SU-DHL-6 (cell line): ENCODE data around the gene PPIL6.

Source experiments
- H2AFZ ChIP-seq: fragments of 200-600 bp; sonication (generic); 2 replicates; pipeline ENCODE4 v1.6.1; 2014; ENCODE audit warnings: low read depth, mild to moderate bottlenecking, moderate library complexity, mixed read lengths, antibody characterized with exemption, low read length; ENCODE audit not compliant: severe bottlenecking
- H3F3A ChIP-seq: fragments of 200-600 bp; shearing (Covaris generic); 2 replicates; pipeline ENCODE4 v1.6.0; 2016; ENCODE audit warnings: antibody characterized with exemption, mild to moderate bottlenecking; ENCODE audit not compliant: insufficient read depth
- H3K27ac ChIP-seq: fragments of 200-600 bp; sonication (generic); 2 replicates; pipeline ENCODE4 v1.5.1; 2016; ENCODE audit warnings: low read depth, mild to moderate bottlenecking, low read length, moderate library complexity, mixed read lengths
- H3K27me3 ChIP-seq: fragments of 200-600 bp; sonication (generic), shearing (Covaris generic); 2 replicates; pipeline ENCODE4 v1.6.0; 2014; ENCODE audit warnings: mild to moderate bottlenecking, low read length
- H3K36me3 ChIP-seq: fragments of 200-600 bp; sonication (generic); 2 replicates; pipeline ENCODE4 v1.6.1; 2014; ENCODE audit warnings: mild to moderate bottlenecking, low read length, mixed read lengths
- H3K4me2 ChIP-seq: fragments of 300-600, 200-600 bp; shearing (Covaris generic), sonication (generic); 2 replicates; pipeline ENCODE4 v1.6.0; 2014; ENCODE audit warnings: low read length, low read depth, mild to moderate bottlenecking; ENCODE audit not compliant: poor library complexity, severe bottlenecking
- H3K4me3 ChIP-seq: fragments of 200-600 bp; sonication (generic); 2 replicates; pipeline ENCODE4 v1.5.1; 2014; ENCODE audit warnings: antibody characterized with exemption, low read length, mild to moderate bottlenecking, mixed read lengths; ENCODE audit not compliant: insufficient read depth, poor library complexity, severe bottlenecking
- H3K79me2 ChIP-seq: fragments of 200-600 bp; sonication (generic); 2 replicates; pipeline ENCODE4 v1.6.1; 2014; ENCODE audit warnings: mild to moderate bottlenecking, low read length, moderate library complexity; ENCODE audit not compliant: insufficient read depth
- H3K9ac ChIP-seq: fragments of 200-600 bp; sonication (generic); 2 replicates; pipeline ENCODE4 v1.7.0; 2014; ENCODE audit warnings: mild to moderate bottlenecking, low read length
- H3K9me2 ChIP-seq: fragments of 200-600 bp; sonication (generic); replicated peaks from 2 replicates; pipeline ENCODE4 v1.6.1; 2014; ENCODE audit warnings: low read length; ENCODE audit not compliant: insufficient read depth
- H3K9me3 ChIP-seq: fragments of 200-600 bp; sonication (generic); 2 replicates; pipeline ENCODE4 v1.6.1; 2014; ENCODE audit warnings: low read length, mixed read lengths; ENCODE audit not compliant: insufficient read depth
- H4K20me1 ChIP-seq: fragments of 200-600 bp; sonication (generic); 2 replicates; pipeline ENCODE4 v1.6.1; 2014; ENCODE audit warnings: low read depth, mild to moderate bottlenecking, antibody characterized with exemption, low read length, moderate library complexity, mixed read lengths
- EZH2phosphoT487 ChIP-seq: fragments of 200-600 bp; sonication (generic), shearing (Covaris generic); conservative IDR thresholded peaks from 2 replicates; pipeline ENCODE4 v1.6.1; 2018; ENCODE audit warnings: mild to moderate bottlenecking, antibody characterized with exemption, low read length, moderate library complexity, mixed read lengths
- TF ChIP-seq, protein P1 (sequence below): fragments of 200-600 bp; sonication (generic); IDR thresholded peaks from one replicate; pipeline ENCODE4 v1.5.1; 2017; ENCODE audit warnings: antibody characterized with exemption, mild to moderate bottlenecking, low read length, moderate library complexity; ENCODE audit not compliant: insufficient read depth, poor library complexity, severe bottlenecking

Gene PPIL6

DNA sequence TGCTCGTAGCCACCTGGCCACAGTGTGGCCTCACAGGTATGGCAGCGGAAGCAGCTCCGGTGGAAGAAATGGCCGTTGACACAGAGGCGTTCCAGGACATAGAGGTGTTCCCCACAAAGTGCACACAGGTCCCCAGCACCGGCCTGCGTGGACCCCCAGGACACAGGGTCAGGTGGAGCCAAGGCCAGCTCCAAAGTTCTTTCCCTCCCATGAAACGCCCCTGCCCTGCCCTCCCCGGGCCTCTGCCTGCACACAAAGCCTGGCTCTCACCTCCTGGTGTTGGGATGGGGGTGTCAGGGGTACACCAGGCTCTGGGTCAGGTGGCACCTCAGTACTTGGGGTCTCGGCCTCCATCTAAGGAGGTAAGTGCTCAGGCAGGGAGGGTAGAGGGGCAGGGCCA lies 6.7 kb upstream of the PPIL6 start:
- TF ChIP-seq, protein P1, sequence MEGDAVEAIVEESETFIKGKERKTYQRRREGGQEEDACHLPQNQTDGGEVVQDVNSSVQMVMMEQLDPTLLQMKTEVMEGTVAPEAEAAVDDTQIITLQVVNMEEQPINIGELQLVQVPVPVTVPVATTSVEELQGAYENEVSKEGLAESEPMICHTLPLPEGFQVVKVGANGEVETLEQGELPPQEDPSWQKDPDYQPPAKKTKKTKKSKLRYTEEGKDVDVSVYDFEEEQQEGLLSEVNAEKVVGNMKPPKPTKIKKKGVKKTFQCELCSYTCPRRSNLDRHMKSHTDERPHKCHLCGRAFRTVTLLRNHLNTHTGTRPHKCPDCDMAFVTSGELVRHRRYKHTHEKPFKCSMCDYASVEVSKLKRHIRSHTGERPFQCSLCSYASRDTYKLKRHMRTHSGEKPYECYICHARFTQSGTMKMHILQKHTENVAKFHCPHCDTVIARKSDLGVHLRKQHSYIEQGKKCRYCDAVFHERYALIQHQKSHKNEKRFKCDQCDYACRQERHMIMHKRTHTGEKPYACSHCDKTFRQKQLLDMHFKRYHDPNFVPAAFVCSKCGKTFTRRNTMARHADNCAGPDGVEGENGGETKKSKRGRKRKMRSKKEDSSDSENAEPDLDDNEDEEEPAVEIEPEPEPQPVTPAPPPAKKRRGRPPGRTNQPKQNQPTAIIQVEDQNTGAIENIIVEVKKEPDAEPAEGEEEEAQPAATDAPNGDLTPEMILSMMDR = no peak
- no peak for TF ChIP-seq EZH2phosphoT487
- H2AFZ ChIP-seq = no peak overlapping the region
- no peak overlapping the region for H3K9ac ChIP-seq
- H4K20me1 ChIP-seq = no peaks in the 10 kb centered on the region
- H3K9me2 ChIP-seq = no peaks in the 10 kb centered on the region
- no peaks in the 10 kb centered on the region for H3K9me3 ChIP-seq
- H3K36me3 ChIP-seq = no peaks in the 10 kb centered on the region; the same call in 1 of the 2 replicates
- no peak overlapping the region for H3K4me2 ChIP-seq
- no peaks in the 10 kb centered on the region for H3K27me3 ChIP-seq
- no peak overlapping the region for H3K27ac ChIP-seq
- no peaks in the 10 kb centered on the region for H3K79me2 ChIP-seq
- no peak overlapping the region for H3K4me3 ChIP-seq
- no peaks in the 10 kb centered on the region for H3F3A ChIP-seq

DNA sequence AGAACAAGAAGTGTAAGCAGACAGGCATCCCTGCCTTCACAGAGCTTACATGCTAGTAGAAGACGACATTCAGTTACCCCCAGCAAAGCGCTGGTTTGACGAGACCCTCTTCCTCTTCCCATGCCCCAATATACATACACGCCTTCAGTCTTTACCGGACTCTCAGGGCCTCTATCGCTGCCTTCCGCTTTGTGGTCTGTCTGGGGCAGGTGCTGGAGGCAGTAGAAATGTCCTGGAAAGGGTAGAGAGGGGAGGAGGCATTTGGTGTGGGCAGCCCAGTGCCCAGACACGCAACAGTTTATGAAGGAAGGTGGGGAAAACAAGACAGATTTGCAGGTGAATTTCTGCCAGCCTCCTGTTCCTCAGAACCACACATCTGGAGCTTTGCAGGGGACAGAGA lies 6.1 kb upstream of the PPIL6 start:
- TF ChIP-seq EZH2phosphoT487 = no peak
- TF ChIP-seq, protein P1 = no peak
- no peak overlapping the region for H3K4me2 ChIP-seq
- H3K9me2 ChIP-seq = no peaks in the 10 kb centered on the region
- no peaks in the 10 kb centered on the region for H3F3A ChIP-seq
- no peak overlapping the region for H2AFZ ChIP-seq
- H3K27ac ChIP-seq = no peak overlapping the region
- H3K79me2 ChIP-seq = no peaks in the 10 kb centered on the region
- H3K36me3 ChIP-seq = no peaks in the 10 kb centered on the region; the same call in 1 of the 2 replicates
- no peak overlapping the region for H3K4me3 ChIP-seq
- H3K9me3 ChIP-seq = no peaks in the 10 kb centered on the region
- no peaks in the 10 kb centered on the region for H4K20me1 ChIP-seq
- H3K27me3 ChIP-seq = no peaks in the 10 kb centered on the region
- H3K9ac ChIP-seq = no peak overlapping the region

DNA sequence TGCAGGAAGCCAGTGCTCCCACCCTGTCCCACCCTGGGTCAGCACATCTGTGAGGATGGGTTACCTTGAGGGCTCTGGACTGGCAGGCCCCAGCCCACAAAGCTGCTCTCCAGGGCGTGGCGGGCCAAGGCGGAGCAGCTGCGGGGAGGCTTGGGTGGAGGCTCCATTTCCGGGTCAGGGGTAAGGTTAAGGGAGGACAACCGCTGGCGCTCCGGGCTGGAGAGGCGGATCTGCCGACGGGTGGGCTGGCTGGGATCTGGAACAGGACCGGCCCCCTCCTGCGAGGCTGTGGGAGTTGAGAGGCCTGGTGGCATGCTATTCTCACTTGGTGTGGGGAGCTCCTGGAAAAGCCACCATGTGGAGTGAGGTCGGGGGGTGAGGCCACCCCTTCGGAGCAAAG lies 5.6 kb upstream of the PPIL6 start:
- Histone ChIP-seq H2AFZ (no peak overlapping the region), H3K27me3 (no peaks in the 10 kb centered on the region), H3K9me2 (no peaks in the 10 kb centered on the region), H3K27ac (no peak overlapping the region), H3K9ac (no peak overlapping the region), H3F3A (no peaks in the 10 kb centered on the region), H3K4me2 (no peak overlapping the region), H3K9me3 (no peaks in the 10 kb centered on the region), H3K79me2 (no peaks in the 10 kb centered on the region), H4K20me1 (no peaks in the 10 kb centered on the region), H3K36me3 (no peaks in the 10 kb centered on the region), H3K4me3 (no peak overlapping the region)
- TF ChIP-seq, protein P1 = no peak
- no peak for TF ChIP-seq EZH2phosphoT487

DNA sequence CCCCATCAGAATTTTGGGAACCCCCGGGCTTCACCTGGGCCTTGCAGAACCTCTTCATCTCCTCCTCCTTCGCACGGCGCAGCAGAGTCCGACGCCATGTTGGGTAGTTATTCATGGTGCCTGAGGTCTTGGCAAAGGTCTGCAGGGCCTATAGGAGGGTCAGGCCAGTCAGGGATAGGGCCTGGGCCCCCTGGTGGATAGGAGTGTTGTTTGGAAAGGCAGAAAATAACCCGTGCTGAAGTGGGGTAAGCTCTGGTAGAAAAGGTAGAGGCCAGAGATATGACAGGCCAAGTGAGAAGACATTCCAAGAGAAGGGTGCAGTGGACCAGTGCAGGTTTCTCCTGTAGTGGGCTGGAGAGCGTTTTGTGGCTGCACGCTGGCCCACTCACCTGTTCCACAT lies 5.0 kb upstream of the PPIL6 start:
- Histone ChIP-seq H3K9me3 (no peaks in the 10 kb centered on the region), H3K27ac (no peak overlapping the region), H3K79me2 (no peaks in the 10 kb centered on the region), H3K27me3 (no peaks in the 10 kb centered on the region), H4K20me1 (no peaks in the 10 kb centered on the region), H2AFZ (no peak overlapping the region), H3K36me3 (no peaks in the 10 kb centered on the region), H3K9ac (no peak overlapping the region), H3K4me2 (no peak overlapping the region), H3K9me2 (no peaks in the 10 kb centered on the region), H3F3A (no peaks in the 10 kb centered on the region), H3K4me3 (no peak overlapping the region)
- TF ChIP-seq, protein P1 = no peak
- no peak for TF ChIP-seq EZH2phosphoT487
